Ovary (tissue), 9 donors: Measurements from ENCODE around the gene KLF3. TPM values are rescaled to one million over a fixed set of nuclear protein-coding genes. Genes with fewer than 3 reads are reported as not detected.

Source experiments
- DNase-seq, 5 donors: peaks; one replicate each; pipeline ENCODE4 v3.0.0-alpha.2; 2019 to 2020
- H3K27ac ChIP-seq, 2 donors: fragments of 200-600 bp; one replicate each; pipeline versions ENCODE4 v1.5.1 to v1.8.0; 2019 to 2022
- H3K27me3 ChIP-seq: fragments of 200-600 bp; one replicate; pipeline ENCODE4 v1.8.0; 2022
- H3K36me3 ChIP-seq: fragments of 200-600 bp; sonication (generic); one replicate; pipeline ENCODE4 v1.5.1; 2019
- H3K4me1 ChIP-seq: one replicate; pipeline ENCODE4 v1.8.1; 2013; ENCODE audit warnings: mild to moderate bottlenecking, moderate library complexity; ENCODE audit not compliant: insufficient read depth
- H3K4me3 ChIP-seq: fragments of 200-600 bp; sonication (generic); one replicate; pipeline ENCODE4 v1.5.1; 2017
- H3K9me3 ChIP-seq, 2 donors: fragments of 200-600 bp in 1 of 2; sonication (generic) in 1 of 2; one replicate each; pipeline versions ENCODE4 v1.5.1 to v1.8.1; 2013 to 2019; ENCODE audit warnings: mild to moderate bottlenecking in 1 of 2, moderate library complexity in 1 of 2
- CTCF ChIP-seq, 3 donors: fragments of 450-650 bp in 2 of 3; fragments of 200-600 bp in 1 of 3; IDR thresholded peaks; one replicate each; pipeline versions ENCODE4 v1.5.1 to v1.8.0; 2016 to 2022; ENCODE audit warnings: antibody characterized with exemption in 3 of 3, mild to moderate bottlenecking in 1 of 3
- EP300 ChIP-seq: sonication (generic); formaldehyde crosslinking; IDR thresholded peaks from one replicate; pipeline ENCODE4 v1.6.1; 2017; ENCODE audit warnings: antibody characterized with exemption
- POLR2A ChIP-seq: fragments of 450-650 bp; IDR thresholded peaks from one replicate; pipeline ENCODE4 v1.6.1; 2017; ENCODE audit warnings: antibody characterized with exemption, mild to moderate bottlenecking, moderate library complexity
- WGBS, 3 donors: extraction: QIAGEN DNeasy Blood & Tissue Kit in 1 of 3; methylation state at CpG; one replicate each; pipeline versions ENCODE4 v1.1.5 to v1.1.7; 2013 to 2017; 5-methylcytosine and 5-hydroxymethylcytosine counted together
- intact Hi-C, 4 donors: fragments of 100-400 bp; cut with DNase I; formaldehyde crosslinking; loops; one replicate each; pipeline versions ENCODE4 v1.11.0 to v1.15.1; 2022 to 2023
- polyA plus RNA-seq, 2 donors: library from polyadenylated mRNA; stranded (reverse); fragments of 200-250 nt in 1 of 2; fragments of 350-450 nt in 1 of 2; fragmentation: Illumina TruSeq in 1 of 2; extraction: RNeasy Lipid Tissue Mini Kit (QIAGEN cat#74804) in 1 of 2; gene quantifications; one replicate each; pipeline ENCODE4 v1.2.3, GENCODE V29; 2013 to 2014
- total RNA-seq, 7 donors: library from RNA; depleted of rRNA in 2 of 7; stranded (reverse); fragments of >200 nt in 2 of 7; fragmentation: NEBNext Ultra II Directional in 3 of 7; extraction: Animal tissue kit (Norgen Biotek cat#: 25700) in 3 of 7; gene quantifications; one replicate each; pipeline versions ENCODE4 v1.1.0 to v1.2.4, GENCODE V29; 2016 to 2023
- donor health status: DM: no; HTN: no; CAD: no; lungs with moderate emphysema.
- donor health status: DM: no; HTN: no; CAD: no.
- donor health status: Bipolar disorder and iron deficiency.
- donor health status: DM: yes; HTN: yes; CAD: no.
- donor health status: DM: no; HTN: no; CAD: no.
- donor health status: DM: yes; HTN: yes; CAD: no.

The KLF3 gene
- total and polyA plus RNA-seq, 9 donors: 32.9 to 111 (median 74.2) TPM

DNA sequence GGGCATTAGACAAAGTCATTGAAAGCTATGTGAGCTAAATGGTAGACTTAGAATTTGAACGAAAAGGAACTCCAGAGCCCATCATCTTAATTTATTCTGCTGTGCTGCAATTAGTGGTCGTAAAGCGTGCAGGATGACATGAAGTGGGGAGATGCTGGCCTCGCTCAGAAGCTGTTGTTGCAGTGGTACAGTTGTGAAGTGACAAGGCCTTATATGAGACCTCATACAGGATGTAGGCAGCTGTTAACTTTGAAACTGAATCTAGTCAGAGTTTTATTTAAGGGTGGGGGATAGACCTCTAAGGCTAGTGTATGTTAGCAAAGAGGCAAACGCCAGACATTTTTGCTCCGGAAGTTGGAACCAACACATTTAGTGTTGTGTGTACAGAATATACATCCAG is 13.4 kb downstream of the KLF3 start:
- intact Hi-C loops: loop anchor here (2.0 to 10.0 kb wide), 7 partner anchors 353 to 613 kb away; no protein-coding TSS in a partner anchor
- no peaks in the 10 kb centered on the region for H3K9me3 ChIP-seq
- WGBS, 3 donors: 76 to 87% (median 79%) methylated on average over 6 of the region's 6 CpGs
- no peak for TF ChIP-seq EP300
- TF ChIP-seq CTCF (IDR thresholded peaks at IDR 0.05): no peak
- no peak for TF ChIP-seq POLR2A
- DNase-seq: no peak
- no peak overlapping the region for H3K4me3 ChIP-seq
- no peak overlapping the region for H3K27ac ChIP-seq
- no peaks in the 10 kb centered on the region for H3K36me3 ChIP-seq
- H3K4me1 ChIP-seq: peaks cover 28% of the 10 kb centered on the region
- H3K27me3 ChIP-seq: no peaks in the 10 kb centered on the region

DNA sequence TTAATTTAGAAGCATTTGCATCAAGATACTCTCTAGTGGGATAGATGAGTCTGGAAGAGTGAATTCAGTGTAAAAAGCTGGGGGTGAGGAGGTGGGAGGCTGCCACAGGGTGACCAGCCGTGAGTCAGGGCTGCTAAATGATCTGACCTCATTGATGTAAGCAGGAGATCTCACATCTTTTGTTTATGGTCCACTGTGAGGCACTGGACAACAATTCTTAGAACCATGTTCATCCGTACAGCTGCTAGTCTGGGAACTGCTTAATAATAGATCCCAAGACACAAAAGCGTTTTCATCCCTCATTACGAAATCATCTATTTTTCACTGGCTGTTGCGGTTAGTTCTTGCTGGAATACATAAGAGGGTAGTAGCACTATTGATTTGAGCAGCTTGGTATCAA is 14.1 kb downstream of the KLF3 start:
- no peak for DNase-seq
- intact Hi-C loops: loop anchor here (5.0 to 10.0 kb wide), 6 partner anchors 353 to 613 kb away; no protein-coding TSS in a partner anchor
- Histone ChIP-seq H3K27ac (no peak overlapping the region), H3K4me1 (peaks cover 21% of the 10 kb centered on the region), H3K4me3 (no peak overlapping the region), H3K9me3 (no peaks in the 10 kb centered on the region), H3K36me3 (no peaks in the 10 kb centered on the region), H3K27me3 (no peaks in the 10 kb centered on the region)
- WGBS, 3 donors: 66 to 69% (median 66%) methylated on average over 5 of the region's 5 CpGs
- TF ChIP-seq CTCF (IDR thresholded peaks at IDR 0.05) (no peak), POLR2A (no peak), EP300 (no peak)

- no peaks in the 10 kb centered on the region for H3K9me3 ChIP-seq
- TF ChIP-seq POLR2A: no peak
- TF ChIP-seq CTCF (IDR thresholded peaks at IDR 0.05): no peak
- no peak for TF ChIP-seq EP300
- H3K36me3 ChIP-seq: no peaks in the 10 kb centered on the region
- no peak for DNase-seq
- no peaks in the 10 kb centered on the region for H3K27me3 ChIP-seq
- peaks cover 13% of the 10 kb centered on the region for H3K4me1 ChIP-seq
- WGBS, 3 donors: 92 to 97% (median 95%) methylated on average over 8 of the region's 8 CpGs
- H3K27ac ChIP-seq: no peak overlapping the region
- no peak overlapping the region for H3K4me3 ChIP-seq
- intact Hi-C loops: loop anchor here (5.0 to 10.0 kb wide), 6 partner anchors 355 to 615 kb away; no protein-coding TSS in a partner anchor
These were observed 15.9 kb downstream of the KLF3 start for GRCh38 chr4:38679921-38680320.

GRCh38 chr4:38681281-38681991 is 17.4 kb downstream of the KLF3 start:
- TF ChIP-seq EP300 (no peak), CTCF (IDR thresholded peaks at IDR 0.05) (no peak)
- Histone ChIP-seq H3K4me3 (no peak overlapping the region), H3K9me3 (no peaks in the 10 kb centered on the region), H3K36me3 (no peaks in the 10 kb centered on the region), H3K27me3 (no peaks in the 10 kb centered on the region), H3K27ac (no peak overlapping the region), H3K4me1 (peaks cover 20% of the 10 kb centered on the region)
- WGBS, 3 donors: 43 to 47% (median 43%) methylated on average over 12 of the region's 12 CpGs
- intact Hi-C loops: no loop called here
- DNase-seq: no peak
